PC-9 (cell line): ENCODE measurements around the gene LRRFIP1.

ENCODE experiments used
- CTCF ChIP-seq: fragments of 200-600 bp; sonication (generic); conservative IDR thresholded peaks from 2 replicates; pipeline ENCODE4 v1.6.1; 2017; ENCODE audit warnings: mixed run types, antibody characterized with exemption, mild to moderate bottlenecking, moderate library complexity
- EZH2 ChIP-seq: fragments of 200-600 bp; sonication (generic); IDR thresholded peaks from 2 replicates; pipeline ENCODE4 v1.8.0; 2017; ENCODE audit warnings: antibody characterized with exemption, low read depth

- TF ChIP-seq CTCF, result no peak
- no peak for TF ChIP-seq EZH2
Measured at GRCh38 chr2:237747189-237747588, 119.8 kb downstream of the LRRFIP1 start.
